Epidermal melanocyte (primary cell): ENCODE data around the gene NLRC5.
"Not testable (repeated sequence)": the region's sequence is repeated elsewhere in the genome, so short reads cannot be mapped to it uniquely, and the experiment has no call there.

Experiments used
- DNase-seq: peaks from one replicate; pipeline ENCODE4 v3.0.0; 2011; ENCODE audit warnings: low spot score; ENCODE audit not compliant: insufficient read length

NLRC5 gene

DNA sequence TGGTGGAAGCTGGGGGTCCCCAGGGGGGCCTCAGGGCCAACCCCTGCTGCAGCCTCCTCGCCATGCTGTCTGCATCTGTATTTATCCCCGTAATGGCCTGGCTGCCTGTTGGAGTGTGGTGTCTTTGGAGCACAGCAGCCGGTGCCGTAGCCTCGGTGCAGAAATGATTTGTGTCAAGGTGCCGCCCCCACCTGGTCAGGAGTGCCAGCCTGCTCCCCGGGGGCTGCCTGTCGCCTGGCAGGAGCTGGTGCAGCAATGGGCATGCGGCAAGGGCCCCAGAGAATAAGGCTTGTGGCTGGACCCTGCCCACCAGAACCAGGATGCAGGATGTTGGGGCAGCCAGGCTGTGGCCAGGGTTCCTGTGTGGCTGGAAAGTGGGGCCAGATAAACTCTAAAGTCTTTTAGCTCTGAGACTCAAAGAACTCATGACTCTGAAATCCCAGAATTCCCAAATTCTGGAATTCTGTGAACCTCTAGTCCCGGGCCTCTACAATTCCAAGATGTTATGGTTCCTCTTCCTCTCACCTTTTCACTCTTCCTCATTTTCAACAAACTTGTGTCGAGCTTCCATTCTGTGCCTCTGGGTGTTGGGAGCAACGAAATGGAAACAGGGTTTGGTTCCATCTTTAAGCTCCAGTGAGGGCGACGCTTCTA lies 109.0 kb downstream of the NLRC5 start:
- no peak for DNase-seq

DNA sequence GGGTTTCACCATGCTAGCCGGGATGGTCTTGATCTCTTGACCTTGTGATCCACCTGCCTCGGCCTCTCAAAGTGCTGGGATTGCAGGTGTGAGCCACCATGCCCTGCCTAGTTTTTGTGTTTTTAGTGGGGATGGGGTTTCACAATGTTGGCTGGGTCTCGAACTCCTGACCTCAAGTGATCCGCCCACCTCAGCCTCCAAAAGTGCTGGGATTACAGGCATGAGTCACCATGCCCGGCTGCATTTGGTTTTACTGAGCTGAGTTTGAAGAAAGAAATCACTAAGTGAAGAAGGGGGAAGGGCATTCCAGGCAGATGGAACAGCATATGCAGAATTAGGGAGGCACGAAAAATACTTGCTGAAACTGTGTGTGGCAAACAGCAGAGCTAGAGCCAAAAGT lies 110.6 kb downstream of the NLRC5 start:
- not testable (repeated sequence) for DNase-seq

DNA sequence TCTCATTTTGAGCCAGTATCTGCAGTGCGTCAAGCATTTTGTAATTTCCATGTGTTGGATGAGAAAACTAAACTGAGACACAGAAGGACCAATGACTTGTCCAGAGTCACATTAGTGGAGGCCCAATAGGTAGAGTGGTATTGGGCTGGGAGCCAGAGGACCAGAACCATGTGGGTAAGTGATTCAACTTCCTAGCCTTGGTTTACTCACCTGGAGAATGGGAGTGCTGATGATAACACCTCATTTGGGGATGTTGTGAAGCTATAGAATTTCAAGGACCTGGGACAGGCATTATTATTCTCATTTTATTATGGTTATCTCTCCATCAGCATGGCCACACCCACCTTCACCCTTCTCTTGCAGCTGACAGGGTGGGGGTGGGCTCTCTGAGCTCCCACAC lies 111.1 kb downstream of the NLRC5 start:
- no peak for DNase-seq

DNA sequence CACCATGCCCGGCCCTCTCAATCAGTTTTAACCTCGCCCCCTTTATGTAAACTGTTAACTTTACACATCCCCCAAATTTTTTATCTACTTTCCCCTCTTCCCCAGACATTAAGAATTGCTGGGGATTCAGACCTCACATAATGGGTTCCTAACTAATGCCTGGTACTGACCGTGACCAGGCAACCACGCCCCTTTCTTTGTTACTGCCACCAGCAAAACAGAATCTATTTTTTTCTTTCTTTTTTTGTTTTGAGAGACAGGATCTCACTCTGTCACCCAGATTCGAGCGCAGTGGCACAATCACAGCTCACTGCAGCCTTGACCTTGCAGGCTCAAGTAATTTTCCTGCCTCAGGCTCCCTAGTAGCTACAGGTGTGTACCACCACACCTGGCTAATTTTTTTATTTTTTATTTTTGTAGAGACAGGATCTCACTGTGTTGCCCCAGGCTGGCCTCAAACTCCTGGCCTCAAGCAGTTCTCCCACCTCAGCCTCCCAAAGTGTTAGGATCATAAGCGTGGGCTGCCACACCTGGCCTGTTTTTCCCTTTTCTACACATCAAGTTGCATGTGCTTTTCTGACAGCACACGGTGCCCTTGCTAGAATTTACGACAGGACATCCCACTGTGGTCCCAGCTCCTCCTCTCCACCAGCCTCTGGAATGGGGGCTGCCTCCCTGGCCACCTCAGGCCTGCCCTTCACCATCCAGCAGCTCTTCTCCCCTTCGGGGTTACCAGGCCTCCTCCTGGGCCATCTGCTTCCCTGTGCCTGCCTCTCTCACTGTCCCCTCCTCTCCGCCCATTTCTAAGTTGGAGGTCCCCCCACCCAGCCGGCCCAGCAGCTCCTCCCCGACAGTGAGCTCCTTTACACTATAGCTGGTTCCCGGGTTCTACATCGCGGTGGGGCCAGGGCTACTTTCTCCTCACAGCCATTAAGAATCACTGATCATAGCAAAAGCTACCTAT lies 113.8 kb downstream of the NLRC5 start:
- no peak for DNase-seq

DNA sequence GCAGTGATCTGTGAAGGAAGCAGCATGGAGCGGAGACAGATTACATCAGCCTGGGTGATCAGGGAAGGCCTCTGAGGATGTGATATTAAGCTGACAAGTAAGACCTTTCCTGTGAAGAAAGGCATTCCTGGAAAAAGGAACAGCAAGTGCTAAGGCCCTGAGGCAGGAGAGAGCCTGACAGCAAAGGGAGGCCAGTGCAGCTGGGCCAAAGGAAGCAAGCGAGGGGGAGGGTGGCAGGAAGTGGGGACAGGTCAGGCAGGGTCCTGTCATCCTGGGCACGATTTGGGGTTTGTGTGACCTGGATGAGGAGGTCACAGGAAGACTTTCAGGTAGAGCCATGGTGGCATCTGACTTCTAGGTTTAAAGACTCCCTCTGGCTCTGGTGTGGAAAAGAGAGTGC lies 115.3 kb downstream of the NLRC5 start:
- no peak for DNase-seq

DNA sequence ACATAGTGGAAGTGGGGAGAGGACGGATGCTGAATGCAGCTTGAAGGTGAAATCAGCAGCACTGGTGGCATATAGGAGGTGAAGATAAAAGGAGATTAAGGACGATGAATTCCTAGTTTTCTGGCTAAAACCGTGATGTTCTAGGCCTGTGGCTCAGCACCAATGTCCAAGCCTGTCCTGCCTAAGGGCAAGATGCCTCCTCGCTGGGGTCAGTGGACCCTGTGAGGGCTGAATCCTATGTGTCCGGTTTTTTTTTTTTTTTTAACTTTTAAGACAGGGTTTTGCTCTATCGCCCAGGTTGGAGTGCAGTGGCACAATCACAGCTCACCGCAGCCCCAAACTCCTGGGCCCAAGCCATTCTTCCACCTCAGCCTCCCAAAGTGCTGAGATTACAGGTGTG lies 115.8 kb downstream of the NLRC5 start:
- DNase-seq: no peak

DNA sequence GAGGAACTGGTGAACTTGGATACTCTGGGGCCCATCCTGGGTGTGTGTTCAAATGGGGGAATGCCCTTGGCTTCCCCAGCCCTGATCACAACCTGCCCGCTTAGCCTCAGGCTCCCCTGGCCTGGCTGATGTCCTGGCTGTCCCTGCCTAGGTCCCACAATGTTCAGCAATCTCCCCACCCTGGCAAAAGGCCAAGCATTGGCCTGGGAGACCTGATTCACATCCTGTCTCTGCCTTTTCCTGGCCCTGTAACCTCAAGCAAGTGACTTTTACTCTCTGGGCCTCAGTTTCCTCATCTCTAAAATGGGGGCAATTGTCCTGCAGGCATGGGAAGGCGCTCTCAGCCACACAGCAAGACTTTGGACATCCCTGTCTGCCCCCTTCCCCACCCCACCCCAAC lies 117.4 kb downstream of the NLRC5 start:
- no peak for DNase-seq

DNA sequence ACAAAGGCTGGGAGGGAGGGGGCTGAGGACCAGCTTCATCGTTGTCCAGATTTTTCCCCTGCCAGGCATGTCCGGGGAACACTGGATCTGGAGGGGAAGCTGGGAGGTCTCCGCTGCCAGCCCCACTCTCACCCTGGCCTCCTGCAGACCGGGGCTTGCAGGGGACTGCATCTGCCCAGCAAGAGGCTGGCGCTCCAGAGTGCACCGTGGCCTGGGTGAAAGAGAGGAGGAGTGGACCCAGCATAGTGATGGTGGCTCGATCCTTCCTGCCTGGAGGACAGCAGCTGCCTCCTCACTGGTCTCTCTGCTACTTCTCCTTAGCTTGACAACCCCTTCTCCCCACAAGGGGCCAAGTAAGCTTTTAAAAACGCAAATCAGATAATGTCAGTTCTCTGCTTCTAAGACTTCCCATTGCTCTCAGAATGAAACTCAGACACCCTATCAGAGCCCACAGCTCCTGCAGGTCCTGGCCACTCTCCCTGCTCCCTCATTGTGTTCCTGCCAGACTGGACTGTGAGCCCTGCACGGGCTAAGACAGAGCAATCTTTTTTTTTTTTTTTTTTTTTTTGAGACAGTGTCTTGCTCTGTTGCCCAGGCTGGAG lies 118.1 kb downstream of the NLRC5 start:
- DNase-seq: no peak

DNA sequence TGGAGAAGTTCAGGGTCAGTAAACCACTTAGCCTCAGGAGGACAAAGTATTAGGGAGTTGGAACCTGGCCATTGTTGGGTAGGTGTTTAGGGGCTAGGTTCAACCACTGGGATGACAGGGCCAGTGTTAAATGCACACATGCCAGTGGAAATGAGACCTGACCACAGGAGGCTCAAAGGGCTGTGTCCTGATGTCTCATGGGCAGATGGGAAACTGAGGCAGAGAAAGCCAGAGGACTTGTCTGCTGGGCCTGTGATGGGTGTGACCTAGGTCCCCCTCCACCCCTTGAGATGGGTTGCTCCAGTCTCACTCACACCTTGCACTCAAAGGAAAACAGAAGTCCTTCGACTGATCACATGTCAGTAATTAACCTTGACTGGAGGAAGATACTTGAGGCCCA lies 119.1 kb downstream of the NLRC5 start:
- no peak for DNase-seq

DNA sequence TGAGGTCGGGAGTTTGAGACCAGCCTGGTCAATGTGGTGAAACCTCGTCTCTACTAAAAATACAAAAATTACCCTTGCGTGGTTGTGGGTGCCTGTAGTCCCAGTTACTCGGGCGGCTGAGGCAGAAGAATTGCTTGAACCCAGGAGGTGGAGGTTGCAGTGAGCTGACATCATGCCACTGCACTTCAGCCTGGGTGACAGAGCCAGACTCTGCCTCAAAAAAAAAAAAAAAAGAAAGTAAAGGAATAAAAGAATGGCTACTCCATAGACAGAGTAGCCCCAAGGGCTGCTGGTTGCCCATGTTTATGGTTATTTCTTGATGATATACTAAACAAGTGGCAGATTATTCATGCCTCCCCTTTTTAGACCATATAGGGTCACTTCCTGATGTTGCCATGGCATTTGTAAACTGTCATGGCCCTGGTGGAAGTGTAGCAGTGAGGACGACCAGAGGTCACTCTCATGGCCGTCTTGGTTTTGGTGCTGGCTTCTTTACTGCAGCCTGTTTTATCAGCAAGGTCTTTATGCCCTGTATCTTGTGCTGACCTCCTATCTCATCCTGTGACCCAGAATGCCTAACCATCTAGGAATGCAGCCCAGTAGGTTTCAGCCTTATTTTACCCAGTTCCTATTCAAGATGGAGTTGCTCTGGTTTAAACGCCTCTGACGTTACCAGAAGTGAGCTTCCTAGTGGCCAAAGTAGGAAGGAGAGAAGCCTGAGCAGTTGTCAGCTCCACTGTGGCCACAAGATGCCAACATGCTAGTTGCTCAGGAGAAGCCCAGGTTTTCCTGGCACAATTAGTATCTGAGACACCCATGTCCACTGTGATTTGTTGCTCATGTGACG lies 120.1 kb downstream of the NLRC5 start:
- DNase-seq: not testable (repeated sequence)

DNA sequence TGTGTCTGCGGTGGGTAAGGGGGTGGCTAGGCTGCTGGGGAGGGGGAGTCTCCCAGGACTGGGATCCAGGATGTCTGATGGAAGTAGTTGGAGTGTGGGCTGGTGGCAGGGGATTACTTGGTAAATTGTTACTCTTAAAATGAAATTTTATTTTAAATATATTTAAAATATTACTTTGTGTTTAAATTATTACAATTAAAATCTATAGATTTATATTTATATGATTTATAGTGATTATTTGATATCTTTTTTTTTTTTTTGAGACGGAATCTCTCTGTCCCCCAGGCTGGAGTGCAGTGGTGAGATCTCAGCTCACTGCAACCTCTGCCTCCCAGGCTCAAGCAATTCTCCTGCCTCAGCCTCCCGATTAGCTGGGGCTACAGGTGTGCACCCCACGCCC lies 121.6 kb downstream of the NLRC5 start:
- no peak for DNase-seq

DNA sequence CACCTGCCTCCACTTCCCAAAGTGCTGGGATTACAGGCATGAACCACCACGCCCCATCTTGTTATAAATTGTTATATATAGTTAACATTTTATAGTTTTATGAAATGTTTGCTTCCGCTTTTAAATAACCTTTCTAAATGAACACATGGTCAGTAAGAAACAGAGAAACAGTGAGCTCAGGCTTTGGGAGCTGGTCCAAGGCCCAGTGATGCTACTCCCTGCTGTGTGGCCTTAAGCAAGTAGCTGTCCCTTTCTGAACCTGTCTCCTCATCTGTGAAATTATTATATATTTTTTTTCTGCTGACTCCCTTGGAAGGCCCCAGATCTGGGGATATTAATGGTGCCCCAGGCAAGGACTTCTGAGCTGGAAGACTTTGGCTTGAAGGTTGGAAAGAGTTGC lies 122.1 kb downstream of the NLRC5 start:
- no peak for DNase-seq

DNA sequence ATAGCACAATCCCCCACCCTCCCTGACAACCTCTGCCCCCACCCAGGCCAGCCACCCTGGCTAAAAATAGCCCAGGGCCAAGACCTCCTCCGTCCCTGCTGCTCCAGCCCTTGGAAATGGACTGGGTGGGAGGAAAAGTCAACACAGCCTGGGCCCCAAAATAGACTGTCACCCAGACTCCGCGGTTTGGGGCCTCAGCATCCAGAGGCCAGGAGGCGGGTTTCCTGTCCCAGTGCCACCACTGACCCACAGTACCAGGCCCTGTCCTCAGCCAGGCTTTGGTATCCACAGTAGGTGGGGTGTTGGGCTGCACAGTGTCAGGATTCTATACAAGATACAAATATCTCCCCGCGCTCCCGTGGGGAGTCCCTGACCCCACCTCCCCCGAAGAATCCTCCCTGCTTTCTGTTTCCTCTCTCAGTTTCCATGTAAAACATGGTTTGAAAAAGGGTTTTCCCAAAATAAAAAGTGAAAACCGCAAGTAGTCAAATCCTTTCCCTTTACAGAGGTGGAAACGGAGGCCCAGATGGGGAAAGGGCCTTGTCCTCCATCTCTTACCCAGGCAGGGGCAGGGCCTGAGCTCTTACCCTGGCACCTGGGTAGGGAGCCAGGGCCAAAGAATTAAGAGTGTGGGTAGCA lies 123.2 kb downstream of the NLRC5 start:
- DNase-seq: no peak

DNA sequence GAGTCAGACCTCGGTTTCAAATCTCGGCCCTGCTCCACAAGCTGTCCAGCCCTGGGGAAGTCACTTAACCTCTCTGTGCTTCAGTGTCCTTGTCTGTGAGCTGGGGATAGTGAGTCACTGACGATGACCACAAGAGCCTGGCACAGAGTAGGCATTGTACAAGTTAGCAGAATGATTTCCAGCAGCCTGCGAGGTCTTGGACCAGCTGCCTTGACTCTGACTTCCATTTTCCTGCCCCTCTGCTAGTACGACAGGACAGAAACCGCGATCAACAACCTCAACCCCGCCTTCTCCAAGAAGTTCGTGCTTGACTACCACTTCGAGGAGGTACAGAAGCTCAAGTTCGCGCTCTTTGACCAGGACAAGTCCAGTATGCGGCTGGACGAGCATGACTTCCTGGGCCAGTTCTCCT lies 123.7 kb downstream of the NLRC5 start:
- no peak for DNase-seq

DNA sequence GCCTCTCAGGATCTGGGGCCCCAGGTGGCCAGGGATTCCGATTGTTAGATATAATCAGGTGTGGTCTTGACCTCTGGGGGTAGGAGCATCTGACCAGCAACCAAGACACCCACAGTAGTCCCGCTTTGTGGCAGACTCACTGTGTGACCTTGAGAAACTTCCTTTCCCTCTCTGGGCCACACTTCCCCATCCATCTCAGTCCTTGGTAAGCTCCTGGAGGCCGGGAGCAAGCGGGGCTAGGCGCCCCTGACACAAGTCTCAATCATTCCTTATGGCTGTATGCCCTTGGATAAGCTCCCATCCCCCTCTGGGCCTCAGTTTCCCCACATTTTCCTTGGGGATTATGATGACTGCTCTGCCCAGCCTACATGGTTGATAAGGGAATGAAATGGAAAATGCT lies 124.3 kb downstream of the NLRC5 start:
- no peak for DNase-seq

DNA sequence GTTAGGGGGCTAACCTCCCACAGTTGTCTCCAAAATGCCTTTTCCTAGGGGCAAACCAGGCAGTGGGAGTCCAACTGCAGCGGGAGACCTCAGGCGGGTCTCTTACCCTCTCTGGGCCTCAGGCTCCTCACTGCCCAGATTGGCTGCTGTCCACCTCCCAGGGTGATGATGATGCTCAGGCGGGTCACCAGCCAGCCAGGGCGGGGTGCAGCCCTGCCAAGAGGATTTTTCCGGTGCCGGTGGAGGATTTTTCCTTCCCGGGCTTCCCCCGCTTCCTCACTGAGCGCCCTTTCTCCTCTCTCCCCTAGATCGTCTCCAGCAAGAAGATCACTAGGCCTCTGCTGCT lies 125.8 kb downstream of the NLRC5 start:
- DNase-seq: no peak

DNA sequence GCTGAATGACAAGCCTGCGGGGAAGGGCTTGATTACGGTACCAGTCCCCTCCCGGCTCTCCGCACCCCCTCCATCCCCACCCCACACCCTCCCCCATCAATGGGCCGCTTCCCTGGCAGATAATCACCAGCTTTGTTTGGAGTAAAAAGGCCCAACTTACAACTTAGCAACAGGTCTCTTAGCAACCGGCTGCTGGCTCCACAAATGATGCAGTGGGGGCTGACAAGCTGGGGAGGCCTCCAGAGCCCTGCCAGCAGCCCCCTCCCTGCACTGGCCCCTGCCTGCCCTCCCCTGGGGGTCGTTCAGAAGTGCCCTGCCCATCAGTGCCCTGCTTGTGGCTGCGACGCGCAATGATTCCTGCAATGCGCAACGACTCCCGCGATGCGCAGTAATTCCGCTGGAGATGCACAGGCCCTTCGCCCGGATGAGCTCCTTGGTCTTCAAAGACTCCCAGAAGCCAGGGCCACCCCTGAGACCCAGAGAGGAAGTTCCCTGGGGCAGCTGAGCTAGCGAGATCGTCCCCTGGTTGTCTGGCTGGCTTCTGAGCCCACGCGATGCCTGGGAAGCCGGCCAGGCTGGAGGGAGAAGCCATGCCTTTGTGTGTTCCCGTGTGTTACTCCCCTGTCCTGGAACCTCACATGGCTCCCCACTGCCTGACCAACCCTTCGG lies 126.3 kb downstream of the NLRC5 start:
- peak; percentile 72 for DNase-seq

DNA sequence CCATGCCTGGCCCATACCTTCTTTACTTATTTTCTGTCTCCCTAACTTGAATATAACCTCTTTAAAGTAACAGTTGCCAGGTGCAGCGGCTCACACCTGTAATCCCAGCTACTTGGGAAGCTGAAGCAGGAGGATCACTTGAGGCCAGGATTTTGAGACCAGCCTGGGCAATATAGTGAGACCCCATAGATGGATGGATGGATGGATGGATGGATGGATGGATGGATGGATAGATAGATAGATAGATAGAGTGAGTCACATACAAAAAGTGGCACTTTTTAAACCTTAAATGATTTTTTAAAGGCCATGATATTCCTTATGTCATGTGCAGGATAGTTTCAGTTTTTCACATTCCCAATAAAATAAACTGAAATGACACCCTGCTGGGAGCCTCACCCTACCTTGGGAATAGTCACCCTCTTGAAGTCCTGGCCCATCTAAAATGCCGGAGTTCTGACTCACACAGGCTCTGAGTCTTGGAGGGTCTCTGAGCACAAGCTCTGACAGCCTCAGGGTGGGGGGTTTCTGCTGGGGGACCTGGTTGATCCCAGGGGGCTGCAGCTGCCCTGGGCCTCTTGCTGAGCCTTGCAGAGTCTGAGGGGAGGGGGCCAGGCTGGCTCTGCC lies 129.2 kb downstream of the NLRC5 start:
- no peak for DNase-seq

DNA sequence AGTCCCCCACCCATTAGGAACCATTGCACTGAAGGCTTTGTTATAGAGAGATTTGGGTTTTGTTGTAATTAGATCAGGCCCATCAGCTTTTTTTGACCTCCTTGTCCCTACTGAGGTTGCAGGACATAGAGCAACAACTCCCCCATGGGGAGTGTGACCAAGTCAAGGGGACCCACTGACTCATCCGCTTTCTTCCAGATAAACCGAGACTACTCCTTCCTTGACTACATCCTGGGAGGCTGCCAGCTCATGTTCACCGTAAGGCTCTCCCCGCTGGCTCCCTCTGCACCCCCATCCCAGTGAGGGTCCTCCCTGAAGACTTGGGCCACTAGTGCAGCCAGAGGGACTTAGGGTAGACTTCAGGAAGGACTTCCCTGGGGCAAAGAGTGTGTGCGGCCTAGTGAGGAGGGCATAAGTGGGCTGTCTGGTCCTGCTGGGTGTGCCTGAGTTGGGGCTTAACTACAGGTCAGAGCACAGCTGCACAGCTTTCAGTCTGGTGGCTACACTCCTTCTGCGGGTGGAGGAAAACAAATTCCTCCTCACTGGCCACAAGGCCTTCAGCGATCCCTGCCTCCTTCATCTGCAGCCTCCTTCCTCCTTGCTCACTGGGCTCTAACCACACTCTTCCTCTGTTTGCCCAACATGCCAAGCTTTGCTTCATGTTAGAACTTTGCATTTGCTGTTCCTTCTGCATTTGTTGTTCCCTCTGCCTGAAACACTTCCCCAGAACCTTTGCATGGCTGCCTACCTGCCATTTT lies 134.0 kb downstream of the NLRC5 start:
- no peak for DNase-seq
